GM21447 (cell line): ENCODE results near the gene NOTCH4.

Experiments used
- ATAC-seq: cut with Tn5 transposase; IDR thresholded peaks from one replicate; pipeline ENCODE4 v1.9.1; 2021; ENCODE audit not compliant: unreplicated experiment

The NOTCH4 gene

DNA sequence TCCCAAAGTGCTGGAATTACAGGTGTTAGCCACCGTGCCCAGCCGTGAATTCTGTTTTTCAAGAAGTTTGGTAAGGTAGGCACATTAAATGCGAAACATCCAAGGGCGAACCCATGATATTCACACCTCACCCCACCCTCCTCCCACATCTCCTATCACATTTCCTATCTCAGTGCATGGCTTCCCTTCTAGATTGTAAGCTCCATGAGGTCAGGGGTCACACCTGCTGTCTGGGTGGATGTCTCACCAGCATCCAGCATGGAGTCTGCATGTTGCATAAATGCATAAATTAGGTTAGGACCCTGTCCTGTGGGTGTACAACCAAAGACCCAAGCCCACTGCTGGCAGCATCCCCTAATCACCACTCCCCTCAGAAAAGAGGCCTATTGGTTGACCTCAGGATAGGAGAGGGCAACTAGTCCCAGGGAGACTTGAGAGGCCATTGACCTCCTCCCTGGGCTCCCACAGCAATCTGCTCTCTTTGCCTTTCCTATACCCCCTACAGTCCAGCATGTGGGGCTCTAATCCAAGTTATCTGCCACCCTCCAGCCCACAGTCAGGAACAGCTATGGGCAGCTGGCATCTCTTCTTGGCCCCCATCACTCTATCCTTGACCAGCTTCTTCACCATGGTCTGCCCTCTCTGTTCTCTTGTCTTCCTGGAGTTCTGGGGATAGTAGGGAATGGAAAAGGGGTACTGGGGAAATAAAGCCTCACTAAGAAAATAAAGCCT, 76.3 kb downstream of the NOTCH4 start:
- no peak for ATAC-seq

DNA sequence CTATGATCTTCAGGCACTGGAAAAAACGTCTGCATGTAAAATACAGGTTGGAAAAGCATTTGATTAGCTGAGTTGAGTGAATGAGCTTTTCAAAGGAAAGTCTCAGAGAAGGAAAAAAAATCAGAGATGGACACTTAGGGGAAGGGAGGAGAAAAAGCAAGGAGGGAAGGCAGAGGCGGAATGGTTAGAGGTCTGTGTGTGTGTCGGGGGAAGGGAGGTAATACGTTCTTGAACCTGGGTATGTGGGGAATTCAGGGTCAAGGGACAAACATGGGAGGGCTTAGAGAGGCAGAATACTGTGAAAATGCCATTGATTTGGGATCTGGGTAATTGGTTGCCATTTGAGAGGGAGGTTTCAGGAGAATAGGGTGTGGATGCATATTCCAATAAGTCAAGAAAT, 77.2 kb downstream of the NOTCH4 start:
- no peak for ATAC-seq

DNA sequence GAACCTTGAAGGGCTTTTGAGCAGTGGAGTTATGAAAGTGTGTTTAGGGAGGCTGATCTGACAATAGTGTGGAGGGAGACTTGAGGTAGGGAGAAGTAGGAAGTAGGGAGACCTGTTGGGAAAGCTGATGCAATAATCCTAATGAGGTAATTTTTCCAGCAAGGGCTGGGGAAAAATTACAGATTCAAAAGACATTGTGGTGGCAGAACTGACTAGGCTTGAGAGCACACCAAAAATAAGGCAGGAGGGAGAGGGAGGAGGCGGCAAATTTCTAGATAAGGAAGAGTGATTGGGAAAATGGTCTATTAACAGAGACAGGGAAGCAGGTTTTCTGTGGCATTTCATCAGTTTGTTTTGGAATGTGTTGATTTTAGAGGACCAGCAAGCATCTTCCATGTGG, 77.6 kb downstream of the NOTCH4 start:
- no peak for ATAC-seq
